ENCODE data around the gene APCDD1.

The APCDD1 gene

GRCh38 chr18:10453806-10454680 lies at the start of gene APCDD1:
TSS of gene APCDD1 (plus strand) at chr18:10454635. CDS start at chr18:10454982, 347 bp downstream.
- no peak for DNase-seq

GRCh38 chr18:10405014-10405493 lies 49.4 kb upstream of the APCDD1 start:
- no peak for DNase-seq

GRCh38 chr18:10405816-10406663 lies 48.4 kb upstream of the APCDD1 start:
- peak; percentile 92 for DNase-seq

GRCh38 chr18:10408131-10408530 lies 46.3 kb upstream of the APCDD1 start:
- DNase-seq: no peak

GRCh38 chr18:10409041-10409440 lies 45.4 kb upstream of the APCDD1 start:
- DNase-seq: no peak

- no peak for DNase-seq
These were observed 43.7 kb upstream of the APCDD1 start for GRCh38 chr18:10410472-10411308.

GRCh38 chr18:10412933-10413332 lies 41.5 kb upstream of the APCDD1 start:
- DNase-seq: no peak

- DNase-seq: no peak
These were observed 40.7 kb upstream of the APCDD1 start for GRCh38 chr18:10413722-10414121.

- DNase-seq: no peak
These were observed 40.1 kb upstream of the APCDD1 start for GRCh38 chr18:10414293-10414842.

GRCh38 chr18:10416065-10416464 lies 38.4 kb upstream of the APCDD1 start:
- DNase-seq: no peak

- DNase-seq: no peak
These were observed 37.2 kb upstream of the APCDD1 start for GRCh38 chr18:10417191-10417590.

GRCh38 chr18:10417664-10418063 lies 36.8 kb upstream of the APCDD1 start:
- no peak for DNase-seq

GRCh38 chr18:10418836-10419235 lies 35.6 kb upstream of the APCDD1 start:
- no peak for DNase-seq

GRCh38 chr18:10419420-10420103 lies 34.9 kb upstream of the APCDD1 start:
- no peak for DNase-seq

GRCh38 chr18:10420561-10421352 lies 33.7 kb upstream of the APCDD1 start:
- no peak for DNase-seq

- DNase-seq: no peak
These were observed 32.6 kb upstream of the APCDD1 start for GRCh38 chr18:10421859-10422258.

GRCh38 chr18:10422731-10423130 lies 31.7 kb upstream of the APCDD1 start:
- no peak for DNase-seq

- DNase-seq: no peak
These were observed 29.7 kb upstream of the APCDD1 start for GRCh38 chr18:10424585-10425307.

GRCh38 chr18:10430677-10431076 lies 23.8 kb upstream of the APCDD1 start:
- no peak for DNase-seq

GRCh38 chr18:10431680-10432079 lies 22.8 kb upstream of the APCDD1 start:
- DNase-seq: no peak
